Stimulated activated CD4-positive, alpha-beta T cell treated with anti-CD3 and anti-CD28 coated beads, Interleukin-2, amount 100 ng/mL, for 24 hours (primary cell): ENCODE measurements around the gene ARHGAP4.
A peak's percentile ranks its signal among the peaks of the same experiment; 100 is the strongest.

Experiments used
- DNase-seq, 2 donors: peaks; one replicate each; pipeline ENCODE4 v3.0.0-alpha.2; 2020

The ARHGAP4 gene

GRCh38 chrX:153903238-153903980 is 22.7 kb downstream of the ARHGAP4 start:
- no peak for DNase-seq

DNA sequence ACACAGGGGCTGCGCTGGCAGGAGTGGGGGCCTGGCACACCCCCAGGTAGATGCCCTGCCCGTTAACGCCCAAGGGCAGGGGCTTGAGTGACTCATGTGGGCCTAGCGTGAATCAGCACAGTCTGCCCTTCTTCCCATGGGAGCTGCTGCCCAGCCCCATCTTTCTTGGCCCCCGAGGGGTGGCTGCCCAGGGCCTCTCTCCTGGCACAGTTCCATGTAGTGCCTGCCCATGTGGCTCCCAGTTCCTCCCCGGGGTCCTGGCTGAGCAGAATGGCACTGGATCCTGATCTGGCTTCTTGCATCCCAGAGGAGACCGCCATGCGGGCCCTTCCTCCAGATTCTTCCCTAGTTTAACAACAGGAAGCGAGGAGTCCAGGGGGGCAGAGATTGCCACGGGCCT is 23.7 kb downstream of the ARHGAP4 start:
- no peak for DNase-seq

- no peak for DNase-seq
Observed at GRCh38 chrX:153901753-153902140, 24.3 kb downstream of the ARHGAP4 start.

GRCh38 chrX:153900831-153901752 is 25.0 kb downstream of the ARHGAP4 start:
- DNase-seq = peak; percentile 55 to 59

- no peak for DNase-seq
Observed at GRCh38 chrX:153897899-153898298, 28.2 kb downstream of the ARHGAP4 start.

DNA sequence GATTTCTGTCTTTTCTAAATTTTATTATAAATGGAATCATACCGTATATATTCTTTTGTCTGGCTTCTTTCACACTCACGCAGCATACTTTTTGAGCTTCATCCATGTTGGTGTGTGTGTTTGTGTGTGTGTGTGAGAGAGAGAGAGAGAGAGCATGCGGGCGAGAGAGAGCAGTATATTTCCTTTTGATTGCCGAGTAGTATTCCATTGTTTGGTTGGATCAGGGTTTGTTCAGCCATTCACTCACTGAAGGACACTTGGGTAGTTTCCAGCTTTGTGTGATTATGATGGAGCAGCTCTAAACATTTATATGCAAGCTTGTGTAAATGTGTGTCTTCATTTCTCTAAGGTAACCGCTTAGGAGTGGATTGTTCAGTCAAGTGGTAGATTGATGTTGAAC is 36.9 kb downstream of the ARHGAP4 start:
- no peak for DNase-seq

GRCh38 chrX:153888344-153888743 is 37.7 kb downstream of the ARHGAP4 start:
- no peak for DNase-seq

DNA sequence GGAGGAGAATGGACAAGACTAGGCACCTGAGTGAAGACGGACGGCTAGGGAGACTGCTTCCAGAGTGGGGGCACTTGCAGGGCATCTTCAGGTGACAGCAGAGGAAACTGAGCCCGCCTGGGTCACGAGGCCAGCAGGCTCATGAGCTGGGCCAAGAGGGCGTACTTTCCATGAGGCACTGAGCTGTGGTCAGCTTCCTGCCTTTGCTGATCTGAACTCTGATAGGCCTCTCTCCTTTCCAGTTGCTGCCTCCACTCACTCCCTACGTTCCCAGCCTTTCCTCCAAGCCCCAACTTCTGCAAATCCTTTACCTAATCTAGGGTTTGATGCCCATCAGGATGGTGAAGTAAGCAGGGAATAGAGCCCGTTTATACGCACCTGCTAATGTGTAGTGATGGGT is 38.7 kb downstream of the ARHGAP4 start:
- no peak for DNase-seq

DNA sequence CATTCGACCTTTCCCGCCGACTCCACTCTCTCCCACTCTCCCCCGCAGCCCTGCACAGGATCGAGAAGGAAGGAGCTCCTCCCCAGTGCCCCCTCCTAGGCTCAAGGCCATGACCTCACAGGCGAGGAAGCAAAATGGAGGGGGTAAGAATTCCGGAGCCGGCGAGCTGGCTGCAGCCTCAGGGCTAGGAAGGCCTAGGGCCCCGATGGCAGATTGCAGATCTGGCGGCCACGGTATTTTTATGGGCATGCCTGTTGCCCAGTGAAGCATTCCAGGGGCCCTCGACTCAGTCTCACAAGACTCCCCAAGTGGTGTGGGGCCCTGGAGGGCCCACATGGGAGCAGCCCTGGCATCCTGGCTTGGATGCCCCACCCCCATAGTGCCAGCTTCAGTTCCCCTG is 39.1 kb downstream of the ARHGAP4 start:
- no peak for DNase-seq

DNA sequence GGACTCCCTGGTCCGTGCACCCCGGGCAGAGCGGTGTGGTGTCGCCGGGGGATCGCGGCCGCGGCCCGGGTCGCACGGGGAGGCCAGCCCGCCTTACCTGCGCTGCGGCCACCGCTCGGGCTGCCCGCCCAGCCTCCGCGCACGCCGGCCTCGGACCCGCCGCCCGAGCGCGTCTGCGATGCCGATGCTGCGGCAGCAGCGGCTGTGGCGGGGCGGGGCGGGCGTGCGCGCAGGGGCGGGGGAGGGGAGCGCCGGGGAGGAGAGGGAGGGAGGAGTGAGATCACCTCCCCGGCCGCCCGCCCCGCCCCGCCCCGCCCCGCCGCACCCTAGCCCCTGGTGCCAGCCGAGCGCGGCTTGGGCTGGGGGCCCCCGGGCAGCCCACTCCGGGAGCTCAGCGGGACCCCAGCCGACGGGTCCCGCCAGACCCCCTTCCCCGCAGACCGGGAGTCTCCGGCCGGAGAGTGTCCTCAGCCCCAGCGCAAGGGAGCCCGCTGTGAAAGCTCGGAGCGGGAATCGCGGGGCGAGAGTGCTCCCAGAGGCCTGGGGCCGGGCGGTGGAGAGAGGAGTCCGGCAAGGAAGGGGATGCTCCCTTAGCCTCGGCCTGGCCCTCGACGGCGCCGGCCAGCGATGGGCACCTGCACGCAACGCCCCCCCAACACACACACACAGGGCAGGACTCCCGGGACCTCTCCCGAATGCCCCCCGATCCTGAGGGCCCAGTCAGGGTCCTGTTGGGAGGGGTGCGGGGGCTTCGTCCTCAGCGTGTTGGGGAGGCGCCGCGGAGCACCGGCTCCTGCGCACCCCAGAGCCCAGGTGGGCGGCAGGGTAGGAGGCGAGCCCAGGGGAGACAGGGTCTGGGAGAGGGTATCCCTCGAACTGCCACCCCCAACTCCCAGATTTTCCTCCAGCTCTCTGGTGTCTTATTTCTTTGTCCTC is 39.8 kb downstream of the ARHGAP4 start, which contains the start of gene L1CAM:
TSS of gene L1CAM (minus strand) at position 206 of the 936 bp plus-strand sequence. CDS start 10,337 bp downstream, outside the sequence.
- DNase-seq = peak in 1 of 2 donors; percentile 41

GRCh38 chrX:153885208-153885787 is 40.8 kb downstream of the ARHGAP4 start:
- DNase-seq = peak in 1 of 2 donors; percentile 16

DNA sequence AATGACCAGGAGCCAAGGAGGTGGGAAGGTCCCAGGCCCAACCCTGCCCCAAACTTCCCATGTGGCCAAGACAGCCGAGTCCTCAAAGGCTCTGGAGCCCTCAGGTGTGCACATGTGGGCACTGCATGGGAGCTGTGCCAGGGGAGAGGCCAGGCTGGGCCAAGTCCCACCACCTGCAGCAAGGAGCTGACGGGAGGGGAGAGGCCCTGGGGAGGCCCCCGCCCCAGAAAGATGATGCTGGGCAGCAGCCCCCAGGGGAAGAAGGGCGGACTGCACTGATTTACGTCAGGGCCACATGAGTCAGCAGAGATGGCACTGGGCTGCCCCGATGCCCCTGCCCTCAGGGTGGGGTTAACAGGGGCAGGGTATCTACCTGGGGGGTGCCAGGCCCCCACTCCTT is 41.5 kb downstream of the ARHGAP4 start:
- no peak for DNase-seq

GRCh38 chrX:153884136-153884535 is 41.9 kb downstream of the ARHGAP4 start:
- DNase-seq = no peak

DNA sequence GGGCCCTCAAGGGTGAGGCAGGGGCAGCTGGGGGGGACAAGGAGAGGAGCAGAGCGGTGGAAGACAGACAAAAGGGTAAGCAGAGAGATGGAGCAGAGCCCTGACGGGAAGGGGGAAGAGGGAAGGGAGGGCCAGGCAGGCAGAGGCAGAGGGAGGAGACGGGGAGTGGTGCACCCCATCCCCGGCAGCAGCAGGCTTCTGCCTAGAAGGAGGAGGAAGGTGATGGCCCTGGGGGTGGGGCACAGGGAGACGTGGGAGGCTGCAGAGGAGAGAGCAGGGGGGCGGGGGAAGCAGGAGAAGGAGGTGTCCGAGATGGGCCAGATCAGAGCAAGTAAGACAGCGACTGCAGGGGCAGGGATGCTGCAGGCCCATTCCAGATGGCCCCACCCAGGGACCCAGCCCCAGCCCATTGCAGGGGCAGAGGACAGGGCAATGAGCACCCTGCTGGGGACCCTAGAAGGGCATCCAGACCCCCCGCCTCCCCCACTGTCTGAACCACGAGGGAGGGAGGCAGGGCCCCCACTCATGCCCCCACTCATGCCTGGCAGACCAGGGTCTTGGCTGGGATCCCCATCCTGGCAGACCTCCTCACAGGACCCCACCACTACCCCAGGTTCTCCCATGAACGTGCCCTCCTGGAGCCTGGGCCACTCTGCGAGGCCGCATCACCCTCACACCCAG is 42.8 kb downstream of the ARHGAP4 start:
- DNase-seq = no peak

- no peak for DNase-seq
Observed at GRCh38 chrX:153882557-153882956, 43.5 kb downstream of the ARHGAP4 start.

- no peak for DNase-seq
Observed at GRCh38 chrX:153882086-153882498, 44.0 kb downstream of the ARHGAP4 start.

- DNase-seq = no peak
Observed at GRCh38 chrX:153881281-153881680, 44.8 kb downstream of the ARHGAP4 start.

- no peak for DNase-seq
Observed at GRCh38 chrX:153880440-153880815, 45.6 kb downstream of the ARHGAP4 start.

- DNase-seq = no peak
Observed at GRCh38 chrX:153879741-153880439, 46.2 kb downstream of the ARHGAP4 start.

- peak in 1 of 2 donors; percentile 9 for DNase-seq
Observed at GRCh38 chrX:153878969-153879653, 47.0 kb downstream of the ARHGAP4 start.
